ENCODE measurements around the gene FADS2. TPM values are rescaled to one million over a fixed set of nuclear protein-coding genes. Genes with fewer than 3 reads are reported as not detected.

FADS2 gene
- total and polyA plus RNA-seq, 2 donors, result 33.3 to 75.1 TPM

DNA sequence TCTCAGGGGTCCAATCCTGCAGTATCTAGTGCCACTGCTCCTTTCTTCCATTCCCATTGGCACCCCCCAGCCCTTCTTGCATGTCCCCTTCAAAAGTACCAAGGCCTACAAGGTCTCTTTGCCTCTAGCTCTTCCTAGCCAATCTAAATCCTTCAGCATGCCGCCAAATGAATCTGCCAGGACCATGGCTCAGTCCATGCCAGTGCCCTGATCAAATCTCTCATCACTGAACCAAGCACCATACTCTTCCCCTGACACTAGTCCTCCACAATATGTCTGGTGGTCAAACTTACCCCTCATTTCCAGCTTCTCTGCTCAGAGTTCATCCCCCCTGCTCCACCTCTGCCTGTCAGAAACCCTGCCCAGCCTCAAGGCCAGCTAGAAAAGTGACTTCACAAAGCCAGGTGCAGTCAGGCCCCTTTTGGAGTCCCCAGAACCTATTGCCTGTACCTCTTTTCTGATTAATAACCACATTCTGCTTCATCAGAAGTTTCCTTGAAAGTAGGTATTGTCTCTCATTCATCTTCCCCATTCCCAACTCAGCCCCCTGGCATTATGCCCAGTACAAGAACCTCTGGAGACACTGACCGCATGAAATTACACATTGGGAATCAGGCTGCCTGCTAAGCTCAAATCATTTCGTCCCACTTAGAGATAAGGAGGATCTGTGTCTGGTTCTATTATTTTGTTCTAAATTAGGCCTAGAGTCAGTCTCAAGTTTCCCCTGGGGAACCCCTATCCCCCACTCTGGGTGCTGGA, 24.0 kb upstream of the FADS2 start:
- WGBS, result 58% methylated on average over 3 of the region's 3 CpGs
- H3K4me3 ChIP-seq (ENCODE audit: low read depth, low read length), result no peak overlapping the region
- DNase-seq (ENCODE audit: extremely low spot score), result no peak
- no peak overlapping the region for H3K27ac ChIP-seq (ENCODE audit: low read depth)
- H3K36me3 ChIP-seq (ENCODE audit: insufficient read depth), result no peaks in the 10 kb centered on the region
- H3K4me1 ChIP-seq (ENCODE audit: insufficient read depth), result no peaks in the 10 kb centered on the region

GRCh38 chr11:61805146-61805545, 23.0 kb upstream of the FADS2 start:
- H3K4me1 ChIP-seq (ENCODE audit: insufficient read depth), result no peaks in the 10 kb centered on the region
- WGBS, result 94% methylated on average over 1 of the region's 1 CpG
- H3K4me3 ChIP-seq (ENCODE audit: low read depth, low read length), result no peak overlapping the region
- H3K36me3 ChIP-seq (ENCODE audit: insufficient read depth), result no peaks in the 10 kb centered on the region
- no peak for DNase-seq (ENCODE audit: extremely low spot score)
- no peak overlapping the region for H3K27ac ChIP-seq (ENCODE audit: low read depth)

DNA sequence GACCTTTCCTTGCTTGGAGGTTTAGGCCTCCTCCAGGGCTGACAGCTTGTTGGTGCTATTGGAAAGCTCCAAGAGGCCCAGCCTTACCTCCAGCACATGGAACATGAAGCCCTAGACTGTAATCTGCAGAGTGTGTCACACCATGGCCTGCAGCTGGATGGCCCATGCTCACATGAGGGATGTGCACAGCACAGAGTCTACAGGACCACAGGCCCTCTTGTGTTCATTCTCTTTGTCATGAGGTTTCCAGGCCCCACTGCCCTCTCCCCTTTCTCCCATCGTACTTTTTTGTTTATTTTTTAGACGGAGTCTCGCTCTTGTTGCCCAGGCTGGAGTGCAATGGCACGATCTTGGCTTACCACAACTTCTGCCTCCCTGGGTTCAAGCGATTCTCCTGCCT, 21.3 kb upstream of the FADS2 start:
- Histone ChIP-seq H3K36me3 (ENCODE audit: insufficient read depth) (no peaks in the 10 kb centered on the region), H3K4me3 (ENCODE audit: low read depth, low read length) (no peak overlapping the region), H3K27ac (ENCODE audit: low read depth) (no peak overlapping the region), H3K4me1 (ENCODE audit: insufficient read depth) (no peaks in the 10 kb centered on the region)
- DNase-seq (ENCODE audit: extremely low spot score), result no peak
- WGBS, result 90% methylated on average over 5 of the region's 5 CpGs

DNA sequence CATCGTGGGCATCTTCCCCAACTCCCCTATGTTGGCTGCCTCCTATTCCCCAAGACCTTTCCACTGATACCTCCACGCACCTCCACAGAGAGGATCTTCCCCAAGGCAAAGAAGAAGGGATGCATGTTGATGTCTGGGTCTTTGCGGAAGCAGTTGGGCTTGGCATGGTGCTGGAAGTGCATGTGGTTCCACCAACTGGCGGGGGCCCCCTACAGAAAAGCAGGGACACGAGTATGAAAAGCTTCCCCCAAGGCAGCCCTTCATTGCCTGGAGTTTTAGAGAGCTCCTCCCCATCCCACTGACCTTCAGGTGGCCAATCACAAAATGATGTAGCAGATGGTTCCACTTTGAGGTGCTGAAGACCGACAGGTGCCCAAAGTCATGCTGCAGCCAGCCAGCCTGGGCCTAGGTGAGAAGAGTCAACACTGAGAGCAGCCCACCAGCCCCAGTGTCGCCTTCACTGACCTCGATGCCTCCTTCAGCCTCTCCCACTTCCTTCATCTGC, 17.4 kb upstream of the FADS2 start:
- no peak overlapping the region for H3K4me3 ChIP-seq (ENCODE audit: low read depth, low read length)
- WGBS, result 94% methylated on average over 8 of the region's 8 CpGs
- no peak overlapping the region for H3K27ac ChIP-seq (ENCODE audit: low read depth)
- no peak for DNase-seq (ENCODE audit: extremely low spot score)
- H3K4me1 ChIP-seq (ENCODE audit: insufficient read depth), result no peaks in the 10 kb centered on the region
- no peaks in the 10 kb centered on the region for H3K36me3 ChIP-seq (ENCODE audit: insufficient read depth)

DNA sequence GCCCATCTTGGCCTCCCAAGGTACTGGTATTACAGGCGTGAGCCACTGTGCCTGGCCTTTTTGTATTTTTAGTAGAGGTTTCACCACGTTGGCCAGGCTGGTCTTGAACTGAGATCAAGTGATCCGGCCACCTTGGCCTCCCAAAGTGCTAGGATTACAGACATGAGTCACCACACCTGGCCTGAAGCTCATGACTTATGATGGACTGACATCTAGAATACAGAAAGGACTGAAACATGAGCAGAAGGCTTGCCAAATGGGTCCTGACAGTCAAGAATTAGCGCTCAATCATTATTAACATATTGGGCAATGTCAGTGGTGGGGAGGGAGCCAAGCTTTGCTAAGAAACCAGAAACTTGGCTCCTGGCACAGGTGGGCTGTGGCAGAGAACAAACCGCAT, 16.3 kb upstream of the FADS2 start:
- Histone ChIP-seq H3K4me1 (ENCODE audit: insufficient read depth) (no peaks in the 10 kb centered on the region), H3K36me3 (ENCODE audit: insufficient read depth) (no peaks in the 10 kb centered on the region), H3K27ac (ENCODE audit: low read depth) (no peak overlapping the region), H3K4me3 (ENCODE audit: low read depth, low read length) (no peak overlapping the region)
- no peak for DNase-seq (ENCODE audit: extremely low spot score)
- 93% methylated on average over 5 of the region's 5 CpGs for WGBS

GRCh38 chr11:61812736-61813411, 15.2 kb upstream of the FADS2 start:
- Histone ChIP-seq H3K36me3 (ENCODE audit: insufficient read depth) (no peaks in the 10 kb centered on the region), H3K4me1 (ENCODE audit: insufficient read depth) (no peaks in the 10 kb centered on the region), H3K4me3 (ENCODE audit: low read depth, low read length) (no peak overlapping the region), H3K27ac (ENCODE audit: low read depth) (no peak overlapping the region)
- DNase-seq (ENCODE audit: extremely low spot score), result no peak
- WGBS, result 94% methylated on average over 4 of the region's 4 CpGs

DNA sequence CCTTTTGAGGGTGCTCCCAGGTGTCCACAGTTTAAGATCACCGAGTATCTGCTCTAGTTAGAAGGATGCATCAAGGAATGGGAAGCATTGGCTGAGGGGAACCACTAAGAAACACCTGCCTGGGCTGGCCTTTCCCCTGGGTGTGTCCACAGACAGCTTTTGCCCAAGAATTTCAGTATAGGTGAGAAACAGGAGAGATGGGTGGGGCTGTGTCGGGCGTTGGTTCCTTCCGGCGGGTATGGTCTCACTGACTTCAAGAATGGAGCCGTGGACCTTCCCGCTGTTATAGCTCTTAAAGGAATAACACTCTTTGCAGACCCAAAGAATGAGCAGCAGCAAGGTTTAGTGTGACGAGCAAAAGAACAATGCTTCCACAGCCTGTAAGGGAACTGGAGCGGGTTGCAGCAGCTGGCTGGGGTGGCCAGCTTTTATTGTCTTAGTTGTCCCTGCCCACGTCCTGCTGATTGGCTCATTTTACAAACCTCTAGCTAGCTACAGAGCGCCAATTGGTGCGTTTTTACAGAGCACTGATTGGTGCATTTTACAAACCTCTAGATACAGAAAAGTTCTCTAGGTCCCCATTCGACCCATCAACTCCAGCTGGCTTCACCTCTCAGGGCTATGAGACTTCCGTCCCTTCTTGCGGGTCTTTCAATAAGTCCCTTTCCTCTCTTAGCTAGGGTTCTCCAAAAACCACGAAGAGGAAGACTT, 13.7 kb upstream of the FADS2 start:
- Histone ChIP-seq H3K4me3 (ENCODE audit: low read depth, low read length) (no peak overlapping the region), H3K36me3 (ENCODE audit: insufficient read depth) (no peaks in the 10 kb centered on the region), H3K4me1 (ENCODE audit: insufficient read depth) (no peaks in the 10 kb centered on the region), H3K27ac (ENCODE audit: low read depth) (no peak overlapping the region)
- WGBS, result 73% methylated on average over 16 of the region's 16 CpGs
- no peak for DNase-seq (ENCODE audit: extremely low spot score)

DNA sequence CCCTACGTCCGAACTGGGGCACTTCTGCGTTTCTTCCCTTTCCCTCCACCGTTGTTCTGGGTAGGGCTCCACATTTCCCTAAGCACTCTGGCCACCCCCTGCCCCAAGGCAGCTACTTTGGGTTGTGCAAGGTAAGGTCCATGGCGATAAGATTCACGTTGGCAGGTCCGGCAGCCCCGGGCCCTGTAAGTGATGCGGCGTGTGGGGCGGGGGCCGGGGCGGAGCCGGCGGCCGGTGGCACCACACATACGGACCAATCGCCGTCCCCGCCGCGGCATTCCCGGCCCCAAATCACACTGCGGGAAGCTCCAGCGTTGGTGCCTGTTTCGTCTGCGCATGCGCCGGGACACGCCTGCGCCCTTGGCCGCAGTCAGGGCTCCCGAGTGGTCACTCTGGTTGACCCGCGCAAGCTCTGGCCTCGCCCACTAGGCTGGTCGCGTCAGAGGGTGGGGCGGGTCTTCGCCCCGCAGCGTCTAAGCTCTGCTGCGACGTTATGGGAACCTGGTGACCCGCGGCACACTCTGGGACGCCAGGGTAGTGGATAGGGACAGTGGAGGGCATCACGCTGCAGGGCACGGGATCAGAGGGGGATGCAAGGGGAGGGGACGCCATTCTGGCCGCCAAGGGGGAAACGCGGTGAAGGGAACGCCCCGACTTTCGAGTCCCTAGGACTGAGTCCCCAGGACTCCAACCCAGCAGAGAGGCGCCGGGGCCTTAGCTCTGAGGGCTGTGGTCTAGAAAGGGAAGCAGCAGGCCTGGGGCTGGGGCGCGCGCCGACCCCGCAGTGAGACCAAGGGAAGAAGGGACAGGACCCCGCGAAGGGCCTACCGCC, 12.9 kb upstream of the FADS2 start:
- DNase-seq (ENCODE audit: extremely low spot score), result no peak
- Histone ChIP-seq H3K4me3 (ENCODE audit: low read depth, low read length) (peak overlapping the region; percentile 61), H3K4me1 (ENCODE audit: insufficient read depth) (no peaks in the 10 kb centered on the region), H3K36me3 (ENCODE audit: insufficient read depth) (no peaks in the 10 kb centered on the region), H3K27ac (ENCODE audit: low read depth) (peak overlapping the region; percentile 89)
- WGBS, result 1% methylated on average over 66 of the region's 66 CpGs

DNA sequence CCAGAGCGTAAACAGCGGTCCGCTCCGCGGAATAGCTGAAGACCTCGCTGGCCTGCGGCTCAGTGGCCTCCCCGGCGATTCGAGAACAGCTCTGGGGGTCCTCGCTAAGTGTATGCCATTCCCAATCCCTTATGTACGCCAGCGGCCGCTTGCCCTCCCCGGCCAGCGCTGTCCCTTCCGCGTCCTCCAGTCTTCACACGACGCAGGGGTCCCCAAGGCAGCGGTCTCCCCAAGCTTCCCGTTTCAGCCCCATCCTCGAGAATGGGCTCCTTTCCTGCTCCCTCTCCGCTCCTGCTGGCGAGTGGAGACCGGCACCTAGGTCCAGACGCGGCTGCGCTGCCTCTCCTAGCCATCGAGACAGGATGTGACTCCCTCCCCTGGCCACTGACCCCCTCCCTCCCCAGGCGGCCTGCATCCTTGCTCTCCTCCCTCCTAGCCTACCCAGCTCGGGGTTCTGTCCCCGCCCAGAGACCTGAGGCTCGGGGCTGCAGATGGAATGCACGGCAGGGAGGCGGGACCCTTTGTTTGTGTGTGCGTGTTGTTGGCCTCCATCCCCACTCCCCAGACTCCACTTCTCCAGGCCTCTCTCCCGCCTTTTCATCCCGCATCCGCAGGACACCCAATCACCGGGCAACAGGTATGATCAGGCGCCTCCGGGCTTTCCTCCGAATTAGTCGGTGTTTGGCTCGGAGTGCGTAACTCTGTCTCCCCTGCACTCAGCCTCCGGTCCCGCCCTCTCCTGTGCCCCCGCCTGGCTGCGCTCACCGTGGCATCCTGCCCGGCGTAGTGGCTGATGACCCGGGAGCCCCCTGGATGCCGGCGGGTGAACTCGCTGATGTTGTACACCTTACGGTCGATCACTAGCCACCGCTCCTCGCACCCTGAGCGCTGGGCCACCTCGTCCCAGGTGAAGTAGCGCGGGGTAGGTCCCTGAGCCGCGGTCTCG, 12.0 kb upstream of the FADS2 start:
- under 1% methylated on average over 69 of the region's 69 CpGs for WGBS
- H3K27ac ChIP-seq (ENCODE audit: low read depth), result peak overlapping the region; percentile 89
- DNase-seq (ENCODE audit: extremely low spot score), result no peak
- no peaks in the 10 kb centered on the region for H3K4me1 ChIP-seq (ENCODE audit: insufficient read depth)
- H3K36me3 ChIP-seq (ENCODE audit: insufficient read depth), result no peaks in the 10 kb centered on the region
- H3K4me3 ChIP-seq (ENCODE audit: low read depth, low read length), result peak overlapping the region; percentile 61

DNA sequence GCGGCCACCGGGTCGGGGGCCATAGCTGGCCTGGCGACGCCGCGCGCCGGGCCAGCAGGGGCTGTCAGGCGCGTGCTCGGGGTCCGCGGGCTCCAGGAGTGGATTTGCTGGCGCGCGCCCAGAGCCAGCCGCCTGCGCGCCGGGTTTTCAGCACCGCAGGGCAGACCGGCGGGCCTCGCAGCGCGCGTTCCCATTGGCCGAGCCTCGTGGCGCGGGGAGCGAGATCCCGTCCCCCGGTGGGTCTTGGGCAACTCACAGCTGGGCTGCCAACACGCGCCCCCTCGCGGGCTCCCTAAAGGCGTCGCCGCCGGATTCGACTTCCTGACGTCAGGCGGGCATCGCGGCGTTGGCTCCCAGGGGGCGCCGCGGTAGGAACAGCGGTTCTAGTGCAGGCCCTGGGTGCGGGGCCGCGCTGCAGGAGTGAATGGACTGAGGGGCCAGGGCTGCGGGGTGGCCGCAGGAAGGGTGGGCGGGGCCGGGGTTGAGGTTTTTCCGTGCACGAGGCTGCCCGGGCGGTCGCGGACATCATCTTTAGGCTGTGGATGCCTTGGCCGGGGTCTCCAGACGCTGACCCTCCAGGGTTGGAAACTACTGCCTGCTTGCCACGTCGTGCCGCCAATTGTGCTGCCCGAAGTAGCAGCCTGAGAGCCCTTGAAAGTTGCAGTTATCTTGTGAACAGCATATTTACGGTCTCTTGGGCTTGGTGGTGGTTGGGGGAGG, 11.2 kb upstream of the FADS2 start, which contains the start of gene FADS1:
FADS1 (minus strand) TSS at position 268 of the 720 bp plus-strand sequence; CDS start at position 194, 74 bp downstream.
- WGBS, result under 1% methylated on average over 73 of the region's 73 CpGs
- DNase-seq (ENCODE audit: extremely low spot score), result no peak
- no peaks in the 10 kb centered on the region for H3K4me1 ChIP-seq (ENCODE audit: insufficient read depth)
- peak within 1 kb of the TSS; percentile 89 for H3K27ac ChIP-seq (ENCODE audit: low read depth)
- H3K36me3 ChIP-seq (ENCODE audit: insufficient read depth), result no peaks in the 10 kb centered on the region
- H3K4me3 ChIP-seq (ENCODE audit: low read depth, low read length), result peak within 1 kb of the TSS; percentile 61

DNA sequence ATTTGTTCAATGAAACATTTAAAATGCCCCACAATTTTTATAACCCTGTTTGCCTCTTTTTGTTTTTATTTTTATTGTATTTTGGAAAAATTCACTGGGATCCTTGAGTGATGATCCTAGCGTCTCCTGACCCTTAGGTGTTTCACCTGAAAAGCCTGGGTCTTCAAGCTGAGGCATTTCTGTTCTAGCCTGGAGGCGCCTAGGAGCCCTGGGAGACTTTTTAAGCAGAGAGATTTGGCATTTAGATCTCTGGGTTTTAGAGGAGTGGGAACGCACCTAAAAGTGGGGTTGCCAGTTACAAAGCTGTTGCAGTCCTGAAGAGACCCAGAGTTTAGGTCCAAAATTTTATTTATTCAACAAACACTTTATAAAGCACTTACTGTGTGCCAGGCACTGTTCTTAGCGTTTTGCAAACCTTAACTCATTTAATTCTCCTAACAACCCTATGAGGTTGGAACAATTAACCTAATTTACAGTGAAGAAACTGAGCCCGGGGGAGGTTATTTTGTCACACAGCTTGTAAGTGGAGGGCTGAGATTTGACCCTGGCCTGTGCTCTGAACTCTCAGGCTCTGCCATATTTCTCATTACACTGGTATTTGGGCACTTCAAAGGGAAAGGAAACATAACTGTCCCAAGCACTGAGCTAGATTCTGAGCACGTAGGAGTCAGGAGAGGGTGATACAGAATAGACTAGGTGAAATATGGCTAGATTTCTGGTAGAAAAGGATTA, 10.5 kb upstream of the FADS2 start:
- no peaks in the 10 kb centered on the region for H3K4me1 ChIP-seq (ENCODE audit: insufficient read depth)
- 66% methylated on average over 6 of the region's 6 CpGs for WGBS
- no peak for DNase-seq (ENCODE audit: extremely low spot score)
- no peaks in the 10 kb centered on the region for H3K36me3 ChIP-seq (ENCODE audit: insufficient read depth)
- H3K4me3 ChIP-seq (ENCODE audit: low read depth, low read length), result peak overlapping the region; percentile 61
- H3K27ac ChIP-seq (ENCODE audit: low read depth), result no peak overlapping the region

Measured in urinary bladder (tissue), 4 donors.